Colon (tissue), 2 donors: ENCODE data around the gene CMTM5.
"Not testable (repeated sequence)": the region's sequence is repeated elsewhere in the genome, so short reads cannot be mapped to it uniquely, and the experiment has no call there.

ENCODE experiments used
- FAIRE-seq: peaks from 2 replicates; lab custom pipeline; 2012; peaks lifted over from hg19 to GRCh38; lab: Jason Lieb, UNC
- donor health status: control.
- donor health status: control.

Gene CMTM5

GRCh38 chr14:23399591-23399990 lies 22.7 kb downstream of the CMTM5 start:
- FAIRE-seq = no peak

- FAIRE-seq = not testable (repeated sequence)
These were observed 23.8 kb downstream of the CMTM5 start for GRCh38 chr14:23400496-23401149.

- FAIRE-seq = no peak
These were observed 24.4 kb downstream of the CMTM5 start for GRCh38 chr14:23401291-23401690.

- no peak for FAIRE-seq
These were observed 25.7 kb downstream of the CMTM5 start for GRCh38 chr14:23402296-23403138.

- FAIRE-seq = no peak
These were observed 26.2 kb downstream of the CMTM5 start for GRCh38 chr14:23403139-23403438.

- no peak for FAIRE-seq
These were observed 27.1 kb downstream of the CMTM5 start for GRCh38 chr14:23403908-23404307.

GRCh38 chr14:23404331-23404900 lies 27.6 kb downstream of the CMTM5 start:
- FAIRE-seq = no peak

- no peak for FAIRE-seq
These were observed 28.2 kb downstream of the CMTM5 start for GRCh38 chr14:23405096-23405495.

GRCh38 chr14:23405516-23406025 lies 28.7 kb downstream of the CMTM5 start:
- no peak for FAIRE-seq

- FAIRE-seq = no peak
These were observed 29.4 kb downstream of the CMTM5 start for GRCh38 chr14:23406244-23406643.

GRCh38 chr14:23406725-23407355 lies 30.0 kb downstream of the CMTM5 start:
- no peak for FAIRE-seq

GRCh38 chr14:23407516-23408306 lies 30.9 kb downstream of the CMTM5 start, which contains the start of gene MYH6:
Gene MYH6 (minus strand): TSS chr14:23408273. CDS start chr14:23407223, 1,050 bp downstream.
- FAIRE-seq = no peak

- FAIRE-seq = no peak
These were observed 31.4 kb downstream of the CMTM5 start for GRCh38 chr14:23408307-23408630.

- FAIRE-seq = no peak
These were observed 32.6 kb downstream of the CMTM5 start for GRCh38 chr14:23409475-23409874.

GRCh38 chr14:23409966-23410635 lies 33.3 kb downstream of the CMTM5 start:
- FAIRE-seq = no peak

- no peak for FAIRE-seq
These were observed 35.0 kb downstream of the CMTM5 start for GRCh38 chr14:23411563-23412525.

GRCh38 chr14:23413681-23414080 lies 36.8 kb downstream of the CMTM5 start:
- FAIRE-seq = no peak

- FAIRE-seq = no peak
These were observed 37.4 kb downstream of the CMTM5 start for GRCh38 chr14:23414254-23414653.

- no peak for FAIRE-seq
These were observed 38.3 kb downstream of the CMTM5 start for GRCh38 chr14:23414906-23415820.
